IPS-11a (cell line): ENCODE measurements around the gene UCN.
A peak's percentile ranks its signal among the peaks of the same experiment; 100 is the strongest.
"Not testable (repeated sequence)": the region's sequence is repeated elsewhere in the genome, so short reads cannot be mapped to it uniquely, and the experiment has no call there.

Experiments used
- H3K4me3 ChIP-seq: one replicate; pipeline ENCODE4 v1.5.1; 2013; ENCODE audit warnings: low read depth, low read length, control low read depth

The UCN gene

GRCh38 chr2:27285481-27285880 lies 22.8 kb downstream of the UCN start:
- no peak overlapping the region for H3K4me3 ChIP-seq

GRCh38 chr2:27284996-27285395 lies 23.2 kb downstream of the UCN start:
- H3K4me3 ChIP-seq, result no peak overlapping the region

- no peak overlapping the region for H3K4me3 ChIP-seq
Measured at GRCh38 chr2:27282892-27283291, 25.4 kb downstream of the UCN start.

GRCh38 chr2:27281855-27282559 lies 26.2 kb downstream of the UCN start, which contains the start of gene TRIM54:
TSS of gene TRIM54 (plus strand) at chr2:27282429. CDS start at chr2:27282732, 303 bp downstream.
- H3K4me3 ChIP-seq, result peak within 1 kb of the TSS; percentile 6

GRCh38 chr2:27281442-27281841 lies 26.8 kb downstream of the UCN start:
- H3K4me3 ChIP-seq, result no peak overlapping the region

GRCh38 chr2:27280826-27281225 lies 27.4 kb downstream of the UCN start:
- no peak overlapping the region for H3K4me3 ChIP-seq

- no peak overlapping the region for H3K4me3 ChIP-seq
Measured at GRCh38 chr2:27278010-27278409, 30.2 kb downstream of the UCN start.

- H3K4me3 ChIP-seq, result no peak within 1 kb of the TSS
Measured at GRCh38 chr2:27275211-27276150, 32.8 kb downstream of the UCN start, which contains the start of gene DNAJC5G. TSS of gene DNAJC5G (plus strand) at chr2:27275433. CDS start at chr2:27276729, 1,296 bp downstream.

GRCh38 chr2:27272537-27273522 lies 35.4 kb downstream of the UCN start:
- H3K4me3 ChIP-seq, result not testable (repeated sequence)

- no peak overlapping the region for H3K4me3 ChIP-seq
Measured at GRCh38 chr2:27271631-27272340, 36.5 kb downstream of the UCN start.

- no peak overlapping the region for H3K4me3 ChIP-seq
Measured at GRCh38 chr2:27270670-27271069, 37.6 kb downstream of the UCN start.

- H3K4me3 ChIP-seq, result no peak overlapping the region
Measured at GRCh38 chr2:27270131-27270530, 38.1 kb downstream of the UCN start.

- H3K4me3 ChIP-seq, result not testable (repeated sequence)
Measured at GRCh38 chr2:27268296-27268695, 39.9 kb downstream of the UCN start.

GRCh38 chr2:27265536-27265870 lies 42.7 kb downstream of the UCN start:
- H3K4me3 ChIP-seq, result no peak overlapping the region

GRCh38 chr2:27264753-27265535 lies 43.3 kb downstream of the UCN start:
- peak overlapping the region; percentile 48 for H3K4me3 ChIP-seq

GRCh38 chr2:27264253-27264752 lies 43.9 kb downstream of the UCN start:
- peak overlapping the region; percentile 48 for H3K4me3 ChIP-seq

- H3K4me3 ChIP-seq, result peak overlapping the region; percentile 27
Measured at GRCh38 chr2:27263287-27264252, 44.7 kb downstream of the UCN start.
